Psoas muscle (tissue), 8 donors: Measurements from ENCODE around the gene TIMP1. TPM values are rescaled to one million over a fixed set of nuclear protein-coding genes. Genes with fewer than 3 reads are reported as not detected.
A peak's percentile ranks its signal among the peaks of the same experiment; 100 is the strongest.

Experiments
- ATAC-seq, 4 donors: fragments of 200-7000 bp; cut with Tn5 transposase; one replicate each; pipeline ENCODE4 v1.9.1; 2020; ENCODE audit warnings: moderate library complexity in 3 of 4, mild to moderate bottlenecking in 2 of 4
- DNase-seq, 2 donors: peaks; one replicate each; pipeline ENCODE4 v3.0.0-alpha.2; 2020
- H3K27ac ChIP-seq: fragments of 200-600 bp; one replicate; pipeline ENCODE4 v1.8.0; 2022
- H3K27me3 ChIP-seq, 3 donors: fragments of 200-600 bp in 1 of 3; one replicate each; pipeline versions ENCODE4 v1.6.1 to v1.8.0; 2013 to 2022; ENCODE audit warnings: low read length in 2 of 3, mild to moderate bottlenecking in 2 of 3, moderate library complexity in 1 of 3; ENCODE audit not compliant: insufficient read depth in 3 of 3
- H3K36me3 ChIP-seq, 2 donors: fragments of 200-600 bp in 1 of 2; one replicate each; pipeline versions ENCODE4 v1.6.1 to v1.8.0; 2013 to 2022; ENCODE audit warnings: low read depth in 1 of 2, mild to moderate bottlenecking in 1 of 2, moderate library complexity in 1 of 2; ENCODE audit not compliant: insufficient read depth in 1 of 2
- H3K4me1 ChIP-seq: fragments of 200-600 bp; one replicate; pipeline ENCODE4 v1.8.0; 2022
- H3K4me3 ChIP-seq: fragments of 200-600 bp; one replicate; pipeline ENCODE4 v1.8.0; 2022; ENCODE audit warnings: mild to moderate bottlenecking
- H3K9me3 ChIP-seq: fragments of 200-600 bp; one replicate; pipeline ENCODE4 v1.8.0; 2022
- WGBS, 3 donors: extraction: QIAGEN DNeasy Blood & Tissue Kit; methylation state at CpG; one replicate each; pipeline versions ENCODE4 v1.1.6 to v1.1.7; 2013; 5-methylcytosine and 5-hydroxymethylcytosine counted together
- intact Hi-C, 2 donors: fragments of 100-400 bp; cut with DNase I; formaldehyde crosslinking; loops; one replicate each; pipeline versions ENCODE4 v1.11.0 to v1.14.2; 2022
- polyA plus RNA-seq, 3 donors: library from polyadenylated mRNA; stranded (reverse); fragments of 200-250 nt; gene quantifications; one replicate each; pipeline ENCODE4 v1.2.3, GENCODE V29; 2013
- total RNA-seq, 4 donors: library from RNA; stranded (reverse); fragmentation: NEBNext Ultra II Directional in 2 of 4; extraction: Animal tissue kit (Norgen Biotek cat#: 25700) in 2 of 4; gene quantifications; one replicate each; pipeline versions ENCODE4 v1.2.1 to v1.2.4, GENCODE V29; 2021 to 2023
- TF ChIP-seq, protein P1 (sequence below): fragments of 200-600 bp; IDR thresholded peaks from one replicate; pipeline ENCODE4 v1.8.0; 2022; ENCODE audit warnings: antibody characterized with exemption
- donor health status: healthy with polysubstance abuse.
- donor health status: DM: no; HTN: no; CAD: no; lungs with moderate emphysema.
- donor health status: Bipolar disorder and iron deficiency.
- donor health status: healthy.
- donor health status: DM: yes; HTN: yes; CAD: no.
- donor health status: DM: no; HTN: no; CAD: no.
- donor health status: DM: no; HTN: no; CAD: no.
- donor health status: DM: yes; HTN: yes; CAD: no.

TIMP1 gene
- total and polyA plus RNA-seq, 7 donors, result 15.7 to 190 (median 36.2) TPM

DNA sequence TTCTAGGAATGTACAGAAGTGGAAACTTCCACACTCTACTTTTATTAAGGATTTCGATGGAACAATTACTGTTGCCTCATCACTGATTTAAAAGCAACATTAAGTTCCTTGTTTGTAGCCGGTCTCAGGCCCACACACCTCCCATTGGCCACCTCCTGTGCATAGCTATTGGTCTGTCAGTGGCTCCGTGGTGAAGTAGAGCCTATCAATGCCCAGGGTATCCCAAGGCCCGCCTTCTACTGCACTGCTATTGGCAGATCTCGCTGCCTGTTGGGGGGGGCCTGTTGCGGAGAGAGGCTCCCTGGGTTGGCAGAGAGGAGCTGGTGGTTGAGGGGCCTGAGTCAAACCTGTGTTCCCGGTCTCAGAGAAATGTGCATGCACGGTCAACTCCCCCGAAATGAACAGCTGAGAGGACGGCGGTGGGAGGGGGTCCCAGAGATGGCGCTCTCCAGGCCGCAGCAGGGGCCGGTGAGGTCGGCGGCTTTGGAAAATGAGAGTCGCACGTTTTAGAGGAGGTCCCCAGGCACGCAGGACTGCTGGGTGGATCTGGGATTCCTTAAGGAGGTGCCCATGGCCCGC is 26.1 kb upstream of the TIMP1 start:
- ATAC-seq (peak; percentile 88 to 92 (median 91)), DNase-seq (peak; percentile 87 to 93)
- Histone ChIP-seq H3K4me1 (no peaks in the 10 kb centered on the region), H3K27me3 (no peaks in the 10 kb centered on the region), H3K4me3 (peak overlapping the region; percentile 68), H3K27ac (peak overlapping the region; percentile 86), H3K9me3 (no peaks in the 10 kb centered on the region), H3K36me3 (no peaks in the 10 kb centered on the region)
- WGBS, 3 donors, result 0 to 25% (median 1%) methylated on average over 13 to 20 of the region's 20 CpGs
- TF ChIP-seq, protein P1, sequence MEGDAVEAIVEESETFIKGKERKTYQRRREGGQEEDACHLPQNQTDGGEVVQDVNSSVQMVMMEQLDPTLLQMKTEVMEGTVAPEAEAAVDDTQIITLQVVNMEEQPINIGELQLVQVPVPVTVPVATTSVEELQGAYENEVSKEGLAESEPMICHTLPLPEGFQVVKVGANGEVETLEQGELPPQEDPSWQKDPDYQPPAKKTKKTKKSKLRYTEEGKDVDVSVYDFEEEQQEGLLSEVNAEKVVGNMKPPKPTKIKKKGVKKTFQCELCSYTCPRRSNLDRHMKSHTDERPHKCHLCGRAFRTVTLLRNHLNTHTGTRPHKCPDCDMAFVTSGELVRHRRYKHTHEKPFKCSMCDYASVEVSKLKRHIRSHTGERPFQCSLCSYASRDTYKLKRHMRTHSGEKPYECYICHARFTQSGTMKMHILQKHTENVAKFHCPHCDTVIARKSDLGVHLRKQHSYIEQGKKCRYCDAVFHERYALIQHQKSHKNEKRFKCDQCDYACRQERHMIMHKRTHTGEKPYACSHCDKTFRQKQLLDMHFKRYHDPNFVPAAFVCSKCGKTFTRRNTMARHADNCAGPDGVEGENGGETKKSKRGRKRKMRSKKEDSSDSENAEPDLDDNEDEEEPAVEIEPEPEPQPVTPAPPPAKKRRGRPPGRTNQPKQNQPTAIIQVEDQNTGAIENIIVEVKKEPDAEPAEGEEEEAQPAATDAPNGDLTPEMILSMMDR, result no peak
- intact Hi-C loops, result no loop called here

DNA sequence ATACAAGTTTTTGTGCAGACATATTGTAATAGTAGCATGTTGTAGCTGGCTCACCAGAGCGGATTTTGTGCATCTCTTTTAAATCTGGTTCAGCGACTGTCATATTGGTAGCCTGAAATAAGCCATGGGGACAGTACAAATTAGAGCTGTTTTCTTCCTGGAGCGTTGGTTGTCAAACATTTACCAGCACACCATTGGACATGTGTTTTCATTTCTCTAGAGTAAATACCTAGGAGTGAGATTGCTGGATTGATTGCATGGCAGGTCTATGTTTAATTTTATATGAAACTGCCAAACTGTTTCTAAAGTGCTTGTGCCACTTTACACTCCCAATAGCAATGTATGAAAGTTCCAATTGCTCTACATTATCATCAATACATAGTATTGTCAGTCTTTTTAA is 23.8 kb upstream of the TIMP1 start:
- 86 to 96% (median 96%) methylated on average over 3 of the region's 3 CpGs for WGBS, 3 donors
- intact Hi-C loops, result no loop called here
- Histone ChIP-seq H3K27me3 (no peaks in the 10 kb centered on the region), H3K4me1 (no peaks in the 10 kb centered on the region), H3K27ac (no peak overlapping the region), H3K9me3 (no peaks in the 10 kb centered on the region), H3K4me3 (no peak overlapping the region), H3K36me3 (peaks cover 0 to 5% of the 10 kb centered on the region in 2 donors)
- DNase-seq (no peak), ATAC-seq (no peak)
- TF ChIP-seq, protein P1, result no peak

DNA sequence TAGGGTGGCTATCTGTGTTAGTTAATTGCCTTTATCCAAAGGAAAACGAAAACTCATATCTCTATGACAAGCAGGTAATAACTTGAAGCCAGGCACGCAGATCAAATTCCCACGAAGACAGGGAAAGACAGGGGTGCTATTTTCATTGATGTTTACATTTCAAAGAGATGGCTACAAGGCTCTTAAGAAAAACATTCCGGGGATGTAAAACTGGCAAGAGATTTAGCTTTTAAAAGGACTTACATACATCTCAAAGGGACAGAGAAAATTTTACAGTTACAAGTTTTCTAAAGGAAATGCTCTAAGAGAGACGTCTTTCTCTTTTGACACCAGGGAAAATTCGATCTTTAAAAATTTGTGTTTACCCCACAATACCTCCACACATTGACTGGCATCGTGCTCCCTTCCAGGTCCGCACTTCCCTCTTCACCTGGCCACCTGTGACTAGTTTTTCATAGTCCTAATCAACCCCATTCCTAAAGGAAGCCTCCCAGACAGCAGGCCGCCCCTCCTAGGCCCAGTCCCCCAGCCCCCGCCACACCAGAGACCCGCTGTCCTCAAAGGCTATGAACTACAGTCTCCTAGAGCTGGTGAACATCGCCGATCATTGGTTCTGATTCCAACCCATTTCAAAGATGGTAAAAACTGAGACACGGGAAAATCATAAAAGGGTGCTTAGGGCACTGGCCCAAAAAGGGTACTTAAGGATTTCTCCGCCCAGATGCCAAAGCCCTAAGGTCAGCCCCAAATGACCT is 21.9 kb upstream of the TIMP1 start:
- H3K4me1 ChIP-seq, result no peaks in the 10 kb centered on the region
- no peaks in the 10 kb centered on the region for H3K9me3 ChIP-seq
- peaks cover 5 to 18% of the 10 kb centered on the region in 2 donors for H3K36me3 ChIP-seq
- ATAC-seq (no peak), DNase-seq (no peak)
- intact Hi-C loops, result no loop called here
- H3K27me3 ChIP-seq, result no peaks in the 10 kb centered on the region
- H3K27ac ChIP-seq, result peak overlapping the region; percentile 92
- peak overlapping the region; percentile 70 for H3K4me3 ChIP-seq
- WGBS, 3 donors, result 12 to 26% (median 16%) methylated on average over 13 to 15 of the region's 15 CpGs
- TF ChIP-seq, protein P1, result no peak

- no peaks in the 10 kb centered on the region for H3K9me3 ChIP-seq
- H3K4me1 ChIP-seq, result no peaks in the 10 kb centered on the region
- no peaks in the 10 kb centered on the region for H3K27me3 ChIP-seq
- peak within 1 kb of the TSS; percentile 70 for H3K4me3 ChIP-seq
- intact Hi-C loops, result no loop called here
- peak; percentile 96 to 98 for DNase-seq
- TF ChIP-seq, protein P1, result no peak
- H3K36me3 ChIP-seq, result peaks cover 5 to 25% of the 10 kb centered on the region in 2 donors
- H3K27ac ChIP-seq, result peak within 1 kb of the TSS; percentile 92
- WGBS, 3 donors, result 0 to 31% (median 1%) methylated on average over 40 to 59 of the region's 59 CpGs
- ATAC-seq, result peak; percentile 92 to 93 (median 92)
Observed at GRCh38 chrX:47560934-47561658, 21.1 kb upstream of the TIMP1 start, which contains the start of gene ARAF. ARAF (plus strand) TSS chrX:47561205; CDS start chrX:47562968, 1,763 bp downstream.
